Endodermal cell (in vitro differentiated cells): ENCODE measurements around the gene MZB1. TPM values are rescaled to one million over a fixed set of nuclear protein-coding genes. Genes with fewer than 3 reads are reported as not detected.

Experiments
- DNase-seq: peaks from one replicate; pipeline ENCODE4 v3.0.0-alpha.2; 2017
- H3K27ac ChIP-seq: 2 replicates; pipeline ENCODE4 v1.5.1; 2013; ENCODE audit warnings: mild to moderate bottlenecking, low read depth, low read length, moderate library complexity
- H3K27me3 ChIP-seq: 2 replicates; pipeline ENCODE4 v1.6.1; 2013; ENCODE audit warnings: mild to moderate bottlenecking, low read length, moderate library complexity; ENCODE audit not compliant: insufficient read depth, control insufficient read depth, poor library complexity, severe bottlenecking
- H3K36me3 ChIP-seq: 2 replicates; pipeline ENCODE4 v1.7.0; 2013; ENCODE audit warnings: mild to moderate bottlenecking, low read length, moderate library complexity; ENCODE audit not compliant: control insufficient read depth, insufficient read depth
- H3K4me1 ChIP-seq: one replicate; pipeline ENCODE4 v1.7.0; 2013; ENCODE audit warnings: low read length; ENCODE audit not compliant: control insufficient read depth, insufficient read depth
- H3K4me3 ChIP-seq: 2 replicates; pipeline ENCODE4 v1.5.1; 2013; ENCODE audit warnings: mild to moderate bottlenecking, low read length, moderate library complexity
- H3K9ac ChIP-seq: 2 replicates; pipeline ENCODE4 v1.6.1; 2013; ENCODE audit warnings: mild to moderate bottlenecking, low read length, moderate library complexity; ENCODE audit not compliant: poor library complexity, severe bottlenecking; ENCODE audit errors: extremely low read depth
- H3K9me3 ChIP-seq: 2 replicates; pipeline ENCODE4 v1.6.1; 2013; ENCODE audit warnings: mild to moderate bottlenecking, low read length, moderate library complexity; ENCODE audit not compliant: control insufficient read depth
- H3K27ac Mint-ChIP-seq: 2 replicates; pipeline ENCODE4 v1.8.0; 2020; ENCODE audit warnings: mixed read lengths
- H3K27me3 Mint-ChIP-seq: 2 replicates; pipeline ENCODE4 v1.8.0; 2021; ENCODE audit warnings: mild to moderate bottlenecking, mixed read lengths; ENCODE audit not compliant: insufficient read depth
- H3K36me3 Mint-ChIP-seq: 2 replicates; pipeline ENCODE4 v1.8.0; 2020; ENCODE audit warnings: low read depth, mixed read lengths
- H3K4me1 Mint-ChIP-seq: 2 replicates; pipeline ENCODE4 v1.8.0; 2020; ENCODE audit warnings: mixed read lengths
- H3K4me3 Mint-ChIP-seq: 2 replicates; pipeline ENCODE4 v1.8.0; 2020; ENCODE audit warnings: mild to moderate bottlenecking, moderate library complexity, mixed read lengths
- H3K9me3 Mint-ChIP-seq: 2 replicates; pipeline ENCODE4 v1.8.0; 2020; ENCODE audit warnings: mild to moderate bottlenecking, mixed read lengths
- CTCF ChIP-seq: fragments of 200-600 bp; sonication (generic); conservative IDR thresholded peaks from 2 replicates; pipeline ENCODE4 v1.5.0; 2021; ENCODE audit warnings: antibody characterized with exemption, mild to moderate bottlenecking
- WGBS, 2 experiments: methylation state at CpG; one replicate each; pipeline versions ENCODE4 v1.1.5 to v1.1.7; 2013; ENCODE audit warnings: missing lambda C conversion rate in 2 of 2, mixed read lengths in 1 of 2; ENCODE audit not compliant: insufficient coverage in 1 of 2, insufficient read length in 1 of 2; 5-methylcytosine and 5-hydroxymethylcytosine counted together
- total RNA-seq, 2 donors: library from RNA; stranded (reverse); fragmentation: NEBNext Ultra II Directional in 1 of 2; extraction: Animal tissue kit (Norgen Biotek cat#: 25700) in 1 of 2; gene quantifications; 2 replicates in 1 of 2; 3 replicates in 1 of 2; pipeline ENCODE4 v1.2.1, GENCODE V29; 2021

The MZB1 gene
- total RNA-seq, 2 donors from 2014 or later, result 0.57 to 0.60 TPM

DNA sequence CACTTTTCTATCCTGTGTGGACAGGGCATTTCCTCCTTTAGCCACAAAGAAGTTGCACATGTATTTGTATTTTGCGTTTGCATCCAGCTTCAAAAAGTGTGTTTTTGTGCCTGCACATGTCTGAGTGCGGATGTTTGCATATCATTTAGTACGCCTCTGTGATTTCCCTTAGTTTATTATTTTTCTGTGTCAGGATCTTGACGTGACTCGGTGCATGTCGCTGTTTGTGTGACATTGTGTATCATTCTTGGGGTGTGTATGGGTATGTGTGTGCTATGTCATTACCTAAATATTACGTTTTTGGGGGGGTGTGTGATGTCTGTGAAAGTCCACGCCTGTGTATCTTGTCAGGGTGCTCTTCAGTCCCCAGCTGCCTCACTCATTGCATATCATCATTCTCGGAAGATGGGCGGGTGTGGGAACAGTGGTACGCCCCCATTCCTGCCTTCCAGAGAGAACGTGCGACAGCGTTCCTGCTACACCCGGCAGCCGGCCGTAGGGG, 48.5 kb downstream of the MZB1 start:
- H3K4me3 ChIP-seq, result peak overlapping the region; percentile 88
- H3K9ac ChIP-seq, result no peak overlapping the region
- H3K27ac ChIP-seq, result no peak overlapping the region
- no peaks in the 10 kb centered on the region for H3K9me3 ChIP-seq
- H3K4me1 Mint-ChIP-seq, result peaks cover 15% of the 10 kb centered on the region
- H3K4me1 ChIP-seq, result no peaks in the 10 kb centered on the region
- DNase-seq, result no peak
- TF ChIP-seq CTCF, result no peak
- peaks cover 20% of the 10 kb centered on the region for H3K36me3 ChIP-seq
- peak overlapping the region; percentile 99 for H3K4me3 Mint-ChIP-seq
- peaks cover 3% of the 10 kb centered on the region for H3K27me3 Mint-ChIP-seq
- 19 to 33% methylated on average over 9 to 17 of the region's 17 CpGs for WGBS, 2 experiments
- H3K9me3 Mint-ChIP-seq, result no peaks in the 10 kb centered on the region
- H3K27ac Mint-ChIP-seq, result peak overlapping the region; percentile 100
- H3K27me3 ChIP-seq, result no peaks in the 10 kb centered on the region
- H3K36me3 Mint-ChIP-seq, result peaks cover 25% of the 10 kb centered on the region

- Mint-ChIP-seq H3K4me1 (peaks cover 15% of the 10 kb centered on the region), H3K36me3 (peaks cover 15% of the 10 kb centered on the region), H3K27me3 (peaks cover 3% of the 10 kb centered on the region), H3K4me3 (no peak overlapping the region), H3K27ac (no peak overlapping the region), H3K9me3 (no peaks in the 10 kb centered on the region)
- Histone ChIP-seq H3K9me3 (no peaks in the 10 kb centered on the region), H3K27ac (no peak overlapping the region), H3K4me3 (no peak overlapping the region), H3K36me3 (peaks cover 12% of the 10 kb centered on the region), H3K9ac (no peak overlapping the region), H3K4me1 (no peaks in the 10 kb centered on the region), H3K27me3 (no peaks in the 10 kb centered on the region)
- no peak for DNase-seq
- no peak for TF ChIP-seq CTCF
- WGBS, 2 experiments, result 100% methylated on average over 2 of the region's 2 CpGs; no CpG with 5 or more reads in 1 of the 2 experiments
Observed at GRCh38 chr5:139340051-139340450, 49.7 kb downstream of the MZB1 start.

Other genes starting within 250 kb of the MZB1 start
- 10 to 100 TPM; 17.2 to 20.2 TPM for gene SIL1, start 191.5 kb downstream of the MZB1 start, total RNA-seq
- 100 to 1,000 TPM; 250 to 279 TPM for gene MATR3, start 96.2 kb downstream of the MZB1 start, total RNA-seq
- 100 to 1,000 TPM; 128 to 142 TPM for gene PAIP2, start 48.1 kb downstream of the MZB1 start, total RNA-seq
- gene SLC23A1, start 6.6 kb downstream of the MZB1 start, total RNA-seq, result under 1 TPM; 0.35 to 0.93 TPM
- gene PROB1, start 5.2 kb upstream of the MZB1 start, total RNA-seq, result 1 to 10 TPM; 4.8 to 6.6 TPM
- gene SPATA24, start 14.2 kb upstream of the MZB1 start, total RNA-seq, result 10 to 100 TPM in 1 of 2 donors, 1 to 10 TPM in 1; 9.8 to 10.6 TPM
- 10 to 100 TPM; 21.8 to 26.6 TPM for gene DNAJC18, start 49.6 kb upstream of the MZB1 start, total RNA-seq
- gene ECSCR, start 72.8 kb upstream of the MZB1 start, total RNA-seq, result under 1 TPM in 1 of 2 donors, not detected in 1; 0.62 TPM
- gene SMIM33, start 81.1 kb upstream of the MZB1 start, total RNA-seq, result not detected
- under 1 TPM in 1 of 2 donors, not detected in 1; 0.20 TPM for gene STING1, start 92.8 kb upstream of the MZB1 start, total RNA-seq
- 100 to 1,000 TPM; 172 to 202 TPM for gene UBE2D2, start 171.4 kb upstream of the MZB1 start, total RNA-seq